Loucy (cell line): ENCODE results near the gene UVSSA.

Experiments
- CTCF ChIP-seq: fragments of 200-600 bp; sonication (generic); conservative IDR thresholded peaks from 2 replicates; pipeline ENCODE4 v1.5.1; 2014; ENCODE audit warnings: mild to moderate bottlenecking, antibody characterized with exemption, low read length
- EZH2phosphoT487 ChIP-seq: fragments of 200-600 bp; IDR thresholded peaks from 2 replicates; pipeline ENCODE4 v1.6.1; 2018; ENCODE audit warnings: antibody characterized with exemption, mild to moderate bottlenecking, moderate library complexity, borderline replicate concordance

GRCh38 chr4:1370321-1371124, 23.5 kb downstream of the UVSSA start:
- TF ChIP-seq CTCF (no peak), EZH2phosphoT487 (no peak)
